DND-41 (cell line): Measurements from ENCODE around the gene CXCL5.

ENCODE experiments used
- ATAC-seq: fragments of 200-7000 bp; cut with Tn5 transposase; 3 replicates; pipeline ENCODE4 v1.9.1; 2021; ENCODE audit warnings: low read depth; ENCODE audit not compliant: insufficient read depth
- DNase-seq: peaks from one replicate; pipeline ENCODE4 v3.0.0-alpha.2; 2020
- H2AFZ ChIP-seq: 2 replicates; pipeline ENCODE4 v1.6.0; 2012; ENCODE audit warnings: low read depth, low read length
- H3K27ac ChIP-seq: 2 replicates; pipeline ENCODE4 v1.5.1; 2012; ENCODE audit warnings: low read length, inconsistent platforms
- H3K27me3 ChIP-seq: fragments of 200-600 bp; sonication (generic); 2 replicates; pipeline ENCODE4 v1.6.0; 2012; ENCODE audit warnings: low read length, mild to moderate bottlenecking, inconsistent platforms; ENCODE audit not compliant: insufficient read depth, poor library complexity
- H3K36me3 ChIP-seq: 2 replicates; pipeline ENCODE4 v1.5.1; 2012; ENCODE audit warnings: low read length, inconsistent platforms; ENCODE audit not compliant: insufficient read depth
- H3K4me1 ChIP-seq: 2 replicates; pipeline ENCODE4 v1.5.1; 2012; ENCODE audit warnings: mild to moderate bottlenecking, low read length; ENCODE audit not compliant: insufficient read depth
- H3K4me2 ChIP-seq: 2 replicates; pipeline ENCODE4 v1.6.0; 2012; ENCODE audit warnings: mild to moderate bottlenecking, moderate library complexity, low read length, inconsistent platforms; ENCODE audit not compliant: insufficient read depth
- H3K4me3 ChIP-seq, 2 experiments: fragments of 200-600 bp in 1 of 2; shearing (Covaris generic) in 1 of 2; 2 replicates each; pipeline ENCODE4 v1.5.1; 2012 to 2016; ENCODE audit warnings: inconsistent platforms in 2 of 2, low read length in 2 of 2, mild to moderate bottlenecking in 2 of 2, low read depth in 1 of 2, moderate library complexity in 1 of 2
- H3K79me2 ChIP-seq: 2 replicates; pipeline ENCODE4 v1.6.0; 2012; ENCODE audit warnings: low read length, inconsistent platforms; ENCODE audit not compliant: insufficient read depth
- H3K9ac ChIP-seq: 2 replicates; pipeline ENCODE4 v1.6.0; 2012; ENCODE audit warnings: low read depth, mild to moderate bottlenecking, inconsistent platforms, low read length, moderate library complexity
- H3K9me3 ChIP-seq: 2 replicates; pipeline ENCODE4 v1.5.1; 2012; ENCODE audit warnings: low read length, moderate library complexity, mild to moderate bottlenecking, inconsistent platforms; ENCODE audit not compliant: insufficient read depth, severe bottlenecking
- H4K20me1 ChIP-seq: 2 replicates; pipeline ENCODE4 v1.6.0; 2012; ENCODE audit warnings: low read length; ENCODE audit not compliant: insufficient read depth
- CTCF ChIP-seq: IDR thresholded peaks from 2 replicates; pipeline ENCODE4 v1.5.1; 2012; ENCODE audit warnings: borderline replicate concordance, low read length, moderate library complexity, mild to moderate bottlenecking; ENCODE audit not compliant: poor library complexity, severe bottlenecking; ENCODE audit errors: extremely low read depth
- EZH2 ChIP-seq: IDR thresholded peaks from 3 replicates; pipeline ENCODE4 v1.6.1; 2012; ENCODE audit warnings: borderline replicate concordance, low read depth, mild to moderate bottlenecking, moderate library complexity, low read length, inconsistent platforms; ENCODE audit not compliant: severe bottlenecking

The CXCL5 gene

DNA sequence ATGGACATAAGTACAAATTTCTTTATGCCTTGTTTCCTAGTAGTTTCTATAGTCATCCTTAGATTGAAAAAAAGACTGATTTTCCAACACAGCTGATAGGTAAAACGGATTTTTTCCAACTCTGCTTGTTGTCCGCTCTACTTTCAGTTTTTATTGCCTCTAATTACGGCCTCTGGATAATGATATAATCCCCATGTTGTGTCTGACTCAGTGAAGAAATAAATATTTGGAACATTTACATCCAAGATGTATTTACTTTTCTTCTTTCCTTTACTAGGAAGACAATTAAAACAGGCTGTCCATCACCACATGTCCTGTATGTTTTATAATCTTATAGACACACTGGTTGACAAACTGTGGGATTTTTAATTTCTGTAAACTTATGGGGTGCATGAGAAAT, 46.8 kb upstream of the CXCL5 start:
- no peaks in the 10 kb centered on the region for H3K9me3 ChIP-seq
- H3K4me1 ChIP-seq, result no peaks in the 10 kb centered on the region
- no peak overlapping the region for H3K4me2 ChIP-seq
- no peak overlapping the region for H3K27ac ChIP-seq
- H3K36me3 ChIP-seq, result no peaks in the 10 kb centered on the region
- H3K9ac ChIP-seq, result no peak overlapping the region
- no peaks in the 10 kb centered on the region for H4K20me1 ChIP-seq
- ATAC-seq (no peak), DNase-seq (no peak)
- no peaks in the 10 kb centered on the region for H3K27me3 ChIP-seq
- no peaks in the 10 kb centered on the region for H3K79me2 ChIP-seq
- H3K4me3 ChIP-seq, result no peak overlapping the region
- no peak overlapping the region for H2AFZ ChIP-seq
- TF ChIP-seq CTCF, result no peak
- no peak for TF ChIP-seq EZH2

DNA sequence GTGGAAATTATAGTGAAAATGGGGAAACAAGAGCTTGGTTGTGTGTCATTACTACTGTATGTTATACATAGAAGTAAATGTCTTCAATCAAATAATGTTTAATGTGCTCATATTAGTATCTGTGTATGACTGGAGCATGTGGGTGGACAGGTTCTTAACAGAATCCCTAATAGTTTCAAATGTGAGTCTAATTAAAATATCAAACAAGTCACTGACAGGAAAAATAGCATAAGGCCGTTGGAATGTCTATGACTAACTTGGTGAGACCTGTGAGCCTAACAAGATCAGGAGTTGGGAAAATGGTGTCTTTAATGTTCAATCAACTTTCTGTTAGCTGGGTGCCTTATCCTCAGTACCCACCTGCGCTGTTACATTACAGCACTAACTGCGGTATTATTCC, 46.2 kb upstream of the CXCL5 start:
- no peak for ATAC-seq
- Histone ChIP-seq H3K4me1 (peaks cover under 1% of the 10 kb centered on the region), H3K4me2 (no peak overlapping the region), H3K27ac (no peak overlapping the region), H3K27me3 (peaks cover 4% of the 10 kb centered on the region), H2AFZ (no peak overlapping the region), H3K36me3 (no peaks in the 10 kb centered on the region), H3K79me2 (no peaks in the 10 kb centered on the region), H3K9ac (no peak overlapping the region), H4K20me1 (no peaks in the 10 kb centered on the region), H3K9me3 (no peaks in the 10 kb centered on the region), H3K4me3 (no peak overlapping the region)
- TF ChIP-seq CTCF, result no peak
- no peak for TF ChIP-seq EZH2
- no peak for DNase-seq

GRCh38 chr4:74042681-74043080, 44.2 kb upstream of the CXCL5 start:
- Histone ChIP-seq H3K36me3 (no peaks in the 10 kb centered on the region), H2AFZ (no peak overlapping the region), H3K79me2 (no peaks in the 10 kb centered on the region), H3K27me3 (peaks cover 22% of the 10 kb centered on the region), H3K27ac (no peak overlapping the region), H3K9ac (no peak overlapping the region), H3K4me3 (no peak overlapping the region), H3K4me1 (peaks cover 19% of the 10 kb centered on the region), H3K4me2 (no peak overlapping the region), H3K9me3 (no peaks in the 10 kb centered on the region), H4K20me1 (no peaks in the 10 kb centered on the region)
- TF ChIP-seq CTCF, result no peak
- no peak for TF ChIP-seq EZH2
- DNase-seq (no peak), ATAC-seq (no peak)

DNA sequence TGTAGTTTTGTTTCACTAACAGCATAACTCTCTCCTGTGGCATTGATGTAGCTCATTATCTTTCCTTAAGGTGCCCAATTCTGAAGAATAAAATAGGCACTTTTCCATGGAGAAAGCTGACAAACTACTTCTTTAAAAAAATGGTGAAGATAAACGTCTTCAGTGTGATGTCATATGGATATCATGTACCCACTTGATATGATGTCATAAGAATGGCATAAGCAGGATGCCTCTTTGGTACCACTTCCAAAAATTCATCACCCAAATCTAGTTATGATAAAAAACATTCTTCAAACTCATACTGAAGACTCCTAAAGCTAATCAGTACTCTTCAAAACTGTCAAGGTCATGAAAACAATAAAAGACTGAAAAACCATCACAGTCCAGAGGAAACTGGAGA, 42.9 kb upstream of the CXCL5 start:
- no peak for ATAC-seq
- TF ChIP-seq CTCF (no peak), EZH2 (no peak)
- H3K27me3 ChIP-seq, result peaks cover 28% of the 10 kb centered on the region

More for the DNA sequence above, 42.9 kb upstream of the CXCL5 start:
- no peaks in the 10 kb centered on the region for H3K36me3 ChIP-seq
- H4K20me1 ChIP-seq, result no peaks in the 10 kb centered on the region
- H3K9ac ChIP-seq, result no peak overlapping the region
- peaks cover 30% of the 10 kb centered on the region for H3K4me1 ChIP-seq
- H2AFZ ChIP-seq, result no peak overlapping the region
- no peaks in the 10 kb centered on the region for H3K9me3 ChIP-seq
- no peak for DNase-seq
- no peaks in the 10 kb centered on the region for H3K79me2 ChIP-seq
- H3K4me2 ChIP-seq, result no peak overlapping the region
- H3K4me3 ChIP-seq, result no peak overlapping the region
- no peak overlapping the region for H3K27ac ChIP-seq
